Right atrium auricular region (tissue), 2 donors: ENCODE measurements around the gene WDR81. TPM values are rescaled to one million over a fixed set of nuclear protein-coding genes. Genes with fewer than 3 reads are reported as not detected.
"Not testable (repeated sequence)": the region's sequence is repeated elsewhere in the genome, so short reads cannot be mapped to it uniquely, and the experiment has no call there.

ENCODE experiments used
- DNase-seq: peaks from one replicate; pipeline ENCODE4 v3.0.0-alpha.2; 2019; ENCODE audit warnings: low spot score
- H3K27ac ChIP-seq, 2 donors: fragments of 200-600 bp; sonication (generic); 1 replicate in 1 of 2; 2 replicates in 1 of 2; pipeline ENCODE4 v1.5.1; 2016 to 2019
- H3K27me3 ChIP-seq, 2 donors: fragments of 200-600 bp; sonication (generic); one replicate each; pipeline versions ENCODE4 v1.5.1 to v1.6.0; 2017 to 2019
- H3K36me3 ChIP-seq: fragments of 200-600 bp; sonication (generic); one replicate; pipeline ENCODE4 v1.5.1; 2016
- H3K4me1 ChIP-seq, 2 donors: fragments of 200-600 bp; sonication (generic); one replicate each; pipeline versions ENCODE4 v1.5.1 to v1.6.0; 2017 to 2019
- H3K4me3 ChIP-seq, 2 donors: fragments of 200-600 bp; sonication (generic); 1 replicate in 1 of 2; 2 replicates in 1 of 2; pipeline ENCODE4 v1.5.1; 2017 to 2019; ENCODE audit warnings: mild to moderate bottlenecking in 1 of 2, moderate library complexity in 1 of 2
- H3K9me3 ChIP-seq, 2 donors: fragments of 200-600 bp; sonication (generic); one replicate each; pipeline ENCODE4 v1.5.1; 2019
- CTCF ChIP-seq, 2 donors: fragments of 200-600 bp; sonication (generic); IDR thresholded peaks; one replicate each; pipeline ENCODE4 v1.5.1; 2019; ENCODE audit warnings: antibody characterized with exemption in 2 of 2
- total RNA-seq, 2 donors: library from RNA; depleted of rRNA; stranded (reverse); fragments of >200 nt; gene quantifications; one replicate each; pipeline ENCODE4 v1.1.0, GENCODE V29; 2016

WDR81 gene
- total RNA-seq, 2 donors from 2014 or later: 10.9 to 17.9 TPM

- peaks cover 0 to 33% of the 10 kb centered on the region in 2 donors for H3K4me1 ChIP-seq
- no peak for TF ChIP-seq CTCF (IDR thresholded peaks at IDR 0.05)
- no peaks in the 10 kb centered on the region for H3K27me3 ChIP-seq
- no peak overlapping the region for H3K4me3 ChIP-seq
- DNase-seq: no peak
- H3K36me3 ChIP-seq: peaks cover 36% of the 10 kb centered on the region
- H3K27ac ChIP-seq: peak overlapping the region in 1 of 2 donors; percentile 35
- no peaks in the 10 kb centered on the region for H3K9me3 ChIP-seq
These were observed 11.4 kb downstream of the WDR81 start for GRCh38 chr17:1735834-1736347.

- Histone ChIP-seq H3K9me3 (no peaks in the 10 kb centered on the region), H3K27ac (peak overlapping the region; percentile 8 to 35), H3K36me3 (peaks cover 36% of the 10 kb centered on the region), H3K27me3 (no peaks in the 10 kb centered on the region), H3K4me3 (no peak overlapping the region), H3K4me1 (peaks cover 0 to 28% of the 10 kb centered on the region in 2 donors)
- no peak for TF ChIP-seq CTCF (IDR thresholded peaks at IDR 0.05)
- DNase-seq: no peak
These were observed 12.1 kb downstream of the WDR81 start for GRCh38 chr17:1736348-1737281.

- no peak for TF ChIP-seq CTCF (IDR thresholded peaks at IDR 0.05)
- no peak overlapping the region for H3K4me3 ChIP-seq
- H3K27me3 ChIP-seq: no peaks in the 10 kb centered on the region
- no peaks in the 10 kb centered on the region for H3K9me3 ChIP-seq
- no peak for DNase-seq
- peaks cover 0 to 28% of the 10 kb centered on the region in 2 donors for H3K4me1 ChIP-seq
- H3K36me3 ChIP-seq: peaks cover 31% of the 10 kb centered on the region
- H3K27ac ChIP-seq: peak overlapping the region in 1 of 2 donors; percentile 25
These were observed 13.2 kb downstream of the WDR81 start for GRCh38 chr17:1737531-1738291.

GRCh38 chr17:1741899-1742298 lies 17.4 kb downstream of the WDR81 start:
- H3K36me3 ChIP-seq, H3K4me3 ChIP-seq: not testable (repeated sequence)

GRCh38 chr17:1742371-1743087 lies 18.0 kb downstream of the WDR81 start, which contains the start of gene SERPINF2:
Gene SERPINF2 (plus strand): TSS chr17:1742871. CDS start chr17:1744996, 2,125 bp downstream.
- TF ChIP-seq CTCF (IDR thresholded peaks at IDR 0.05): no peak
- Histone ChIP-seq H3K4me1 (peaks cover 0 to 7% of the 10 kb centered on the region in 2 donors), H3K9me3 (no peaks in the 10 kb centered on the region), H3K36me3 (peaks cover 5% of the 10 kb centered on the region), H3K27me3 (no peaks in the 10 kb centered on the region), H3K27ac (no peak within 1 kb of the TSS), H3K4me3 (no peak within 1 kb of the TSS)
- no peak for DNase-seq

More at GRCh38 chr17:1741899-1742298, 17.4 kb downstream of the WDR81 start:
- H3K4me1 ChIP-seq: peaks cover 0 to 13% of the 10 kb centered on the region in 2 donors
- not testable (repeated sequence) for DNase-seq, H3K27ac ChIP-seq, H3K27me3 ChIP-seq, H3K9me3 ChIP-seq
